ENCODE data around the gene ZNF697.

GRCh38 chr1:119682141-119682540 is 34.1 kb upstream of the ZNF697 start:
- TF ChIP-seq CTCF (conservative IDR thresholded peaks at IDR 0.05; ENCODE audit: low read depth, low read length) (no peak), POLR2A (IDR thresholded peaks at IDR 0.05; ENCODE audit: low read depth, low read length) (no peak)

Data from IMR-90 (cell line).